NCI-H187 (cell line): ENCODE data around the gene SFXN5.

Experiments used
- DNase-seq, 2 experiments: peaks; one replicate each; lab custom pipeline; 2025; lab: John Stamatoyannopoulos, UW

SFXN5 gene

GRCh38 chr2:72897785-72898584, 173.5 kb downstream of the SFXN5 start:
- no peak for DNase-seq

GRCh38 chr2:72896446-72896845, 175.1 kb downstream of the SFXN5 start:
- DNase-seq: no peak

GRCh38 chr2:72895759-72896281, 175.7 kb downstream of the SFXN5 start:
- DNase-seq: no peak

GRCh38 chr2:72895154-72895553, 176.4 kb downstream of the SFXN5 start:
- no peak for DNase-seq

DNA sequence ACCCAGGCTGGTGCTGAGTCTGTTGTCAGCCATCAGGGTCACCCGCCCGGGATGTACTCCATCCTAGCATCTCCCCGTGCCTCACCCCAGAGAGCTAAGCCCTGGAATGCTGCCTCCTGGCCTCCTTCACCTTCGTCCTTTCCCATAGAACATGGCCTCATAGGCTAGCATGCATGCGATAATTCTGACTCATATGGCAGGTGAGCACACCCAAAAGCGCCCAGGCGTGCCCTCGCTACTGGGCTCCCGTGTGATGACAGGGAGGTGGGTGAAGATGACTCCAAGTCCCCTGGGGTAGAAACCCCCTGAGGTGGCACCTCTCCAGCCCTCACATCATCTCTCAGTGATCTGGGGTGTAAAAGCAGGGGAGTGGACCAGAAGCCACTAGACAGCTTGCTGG, 177.0 kb downstream of the SFXN5 start:
- no peak for DNase-seq

DNA sequence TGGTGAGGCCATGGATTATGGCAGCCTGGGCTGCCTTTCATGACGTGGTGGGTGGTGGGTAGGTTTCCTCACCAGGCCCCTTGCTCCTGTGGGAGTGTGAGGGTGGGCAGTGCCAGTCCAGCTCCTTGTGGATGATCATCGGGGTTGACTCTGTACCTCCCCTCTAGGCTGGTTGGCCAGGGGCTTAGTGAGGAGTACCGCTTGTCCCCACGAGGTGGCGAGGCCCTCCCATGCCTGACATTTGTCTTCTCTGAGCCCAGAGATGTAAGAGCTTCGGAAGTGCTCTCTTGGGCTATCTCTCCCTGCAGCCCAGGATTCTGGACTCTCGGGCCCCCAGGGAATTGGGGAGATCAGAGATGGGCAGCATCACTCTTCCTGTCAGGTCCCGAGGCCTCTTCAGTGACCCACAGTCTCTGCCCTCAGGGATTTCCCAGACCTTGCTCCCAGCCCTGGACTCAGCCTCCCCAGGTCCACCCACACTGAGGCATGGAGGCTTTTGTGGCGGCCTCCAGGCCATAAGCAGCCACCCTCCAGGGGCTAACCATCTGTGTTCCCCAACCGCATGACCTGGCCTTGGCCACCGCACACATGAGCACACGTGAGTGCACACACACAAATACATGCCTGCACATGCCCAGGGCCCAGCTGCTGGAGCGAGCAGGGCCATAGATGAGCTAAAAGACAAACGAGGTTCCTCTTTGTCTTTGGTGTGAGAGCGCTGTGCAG, 177.8 kb downstream of the SFXN5 start:
- DNase-seq: no peak

DNA sequence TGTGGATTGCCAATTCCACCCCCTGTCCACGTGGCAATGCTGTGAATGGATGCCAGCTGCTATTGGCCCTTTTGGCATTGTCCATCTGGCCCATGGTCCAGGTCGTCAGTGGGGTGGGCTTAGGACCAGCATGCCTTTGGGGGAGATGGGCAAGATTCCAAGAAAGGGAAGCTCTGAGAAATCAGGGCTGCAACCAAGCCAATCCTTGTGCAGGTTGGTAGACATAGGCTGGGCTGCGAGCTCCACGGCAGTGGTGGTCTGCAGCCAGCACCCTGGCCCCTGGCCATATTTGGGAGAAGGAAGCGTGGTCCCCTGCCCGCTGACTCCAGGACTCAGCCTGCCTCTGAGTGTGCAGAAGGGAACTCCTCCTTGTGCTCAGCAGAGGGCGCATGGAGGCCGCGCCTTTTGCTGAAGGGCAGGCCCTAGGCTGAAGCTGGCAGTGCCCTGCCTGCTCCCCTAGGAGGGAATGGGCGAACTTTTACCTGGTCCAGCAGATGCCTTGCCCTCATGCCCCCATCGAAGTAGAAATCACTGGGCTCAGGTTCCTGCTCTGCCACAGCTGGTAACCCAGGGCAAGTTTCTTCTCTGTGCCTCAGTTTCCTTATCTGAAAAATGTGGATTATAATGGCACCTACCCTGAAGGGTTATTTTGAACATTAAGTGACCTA, 178.9 kb downstream of the SFXN5 start:
- DNase-seq: peak in 1 of 2 experiments; percentile 5
